ENCODE measurements around the gene SMCR8.

- no peak for TF ChIP-seq CTCF (IDR thresholded peaks at IDR 0.05)
- TF ChIP-seq EP300 (IDR thresholded peaks at IDR 0.05) = no peak
These were observed 14.2 kb upstream of the SMCR8 start for GRCh38 chr17:18300725-18301480.
